ENCODE data around the gene LINC01488. TPM values are rescaled to one million over a fixed set of nuclear protein-coding genes. Genes with fewer than 3 reads are reported as not detected.

Gene LINC01488
- total RNA-seq, 2 experiments from 2014 or later = not detected

DNA sequence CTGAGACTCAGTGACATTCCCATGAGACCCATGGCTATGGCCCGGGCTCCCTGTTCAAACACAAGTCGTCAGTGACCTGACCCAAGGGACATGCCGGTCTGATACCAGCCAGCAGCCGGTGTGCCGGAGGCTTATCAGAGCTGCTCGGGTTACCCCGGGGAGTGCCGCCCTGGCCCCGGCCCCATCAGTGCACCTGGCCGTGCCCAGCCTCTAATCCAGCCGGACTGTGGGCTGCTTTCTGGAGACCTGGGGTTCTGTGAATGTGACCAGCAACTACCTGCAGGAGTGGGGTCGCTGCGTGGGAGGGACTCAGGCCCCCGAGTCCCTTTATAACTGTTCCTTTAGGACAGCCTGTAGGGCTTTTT, 52.7 kb downstream of the LINC01488 start:
- Mint-ChIP-seq H3K4me3 (no peak overlapping the region), H3K36me3 (ENCODE audit: low read depth) (no peaks in the 10 kb centered on the region), H3K27me3 (peaks cover 19% of the 10 kb centered on the region), H3K27ac (no peak overlapping the region), H3K4me1 (ENCODE audit: low read depth) (no peaks in the 10 kb centered on the region), H3K9me3 (no peaks in the 10 kb centered on the region)
- no peak overlapping the region for H3K27ac ChIP-seq (ENCODE audit: low read depth in 1 of 2, low read length in 2 of 2)
- H3K36me3 ChIP-seq (ENCODE audit: insufficient read depth, low read length) = no peaks in the 10 kb centered on the region
- TF ChIP-seq CTCF (IDR thresholded peaks at IDR 0.05) = no peak
- ChIA-PET POLR2A (no interaction called here), CTCF (no interaction called here)
- H3K4me1 ChIP-seq (ENCODE audit: insufficient read depth, low read length) = no peaks in the 10 kb centered on the region
- H3K27me3 ChIP-seq (ENCODE audit: control insufficient read depth in 1 of 2, insufficient read depth in 2 of 2, low read length in 2 of 2) = peaks cover 0 to 3% of the 10 kb centered on the region in 2 experiments
- DNase-seq (no peak), ATAC-seq (ENCODE audit: poor library complexity) (no peak)
- H3K4me3 ChIP-seq (ENCODE audit: low read length) = no peak overlapping the region
- no peaks in the 10 kb centered on the region for H3K9me3 ChIP-seq (ENCODE audit: control insufficient read depth in 1 of 2, insufficient read depth in 1 of 2, low read length in 2 of 2)
- intact Hi-C loops (cut with DNase I, micrococcal nuclease) = no loop called here

- Mint-ChIP-seq H3K27me3 (peaks cover 5% of the 10 kb centered on the region), H3K9me3 (no peaks in the 10 kb centered on the region), H3K36me3 (ENCODE audit: low read depth) (no peaks in the 10 kb centered on the region), H3K27ac (no peak overlapping the region), H3K4me3 (no peak overlapping the region), H3K4me1 (ENCODE audit: low read depth) (no peaks in the 10 kb centered on the region)
- no peaks in the 10 kb centered on the region for H3K9me3 ChIP-seq (ENCODE audit: control insufficient read depth in 1 of 2, insufficient read depth in 1 of 2, low read length in 2 of 2)
- TF ChIP-seq CTCF (IDR thresholded peaks at IDR 0.05) = no peak
- H3K27me3 ChIP-seq (ENCODE audit: control insufficient read depth in 1 of 2, insufficient read depth in 2 of 2, low read length in 2 of 2) = peaks cover 0 to 3% of the 10 kb centered on the region in 2 experiments
- H3K4me3 ChIP-seq (ENCODE audit: low read length) = no peak overlapping the region
- CTCF ChIA-PET = no interaction called here
- ATAC-seq (ENCODE audit: poor library complexity) = no peak
- peaks cover 7% of the 10 kb centered on the region for H3K4me1 ChIP-seq (ENCODE audit: insufficient read depth, low read length)
- H3K36me3 ChIP-seq (ENCODE audit: insufficient read depth, low read length) = no peaks in the 10 kb centered on the region
- H3K27ac ChIP-seq (ENCODE audit: low read depth in 1 of 2, low read length in 2 of 2) = no peak overlapping the region
- intact Hi-C loops (cut with DNase I, micrococcal nuclease) = no loop called here
- peak in 1 of 14 experiments; percentile 1 for DNase-seq
- POLR2A ChIA-PET = no interaction called here
These were observed 54.4 kb downstream of the LINC01488 start for GRCh38 chr11:69535908-69536307.

DNA sequence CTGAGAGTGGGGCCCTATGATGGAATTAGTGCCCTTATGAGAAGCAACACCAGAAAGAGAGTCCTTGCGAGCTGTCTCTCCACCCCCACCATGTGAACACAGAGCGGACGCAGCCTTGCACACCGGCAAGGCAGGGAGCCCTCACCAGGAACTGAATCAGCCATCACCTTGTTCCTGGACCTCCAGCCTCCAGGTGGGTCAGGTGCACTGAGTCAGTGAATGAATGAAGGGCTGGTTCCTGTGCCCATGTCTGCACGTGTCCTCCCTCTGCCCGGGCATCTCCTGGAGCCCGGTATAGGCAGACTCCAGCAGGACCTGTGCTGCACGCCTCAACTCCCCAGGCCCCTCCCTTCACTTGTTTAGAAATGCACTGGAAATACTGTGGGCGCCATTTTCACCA, 54.9 kb downstream of the LINC01488 start:
- POLR2A ChIA-PET = no interaction called here
- no peak overlapping the region for H3K4me3 Mint-ChIP-seq
- CTCF ChIA-PET = no interaction called here

More for the DNA sequence above, 54.9 kb downstream of the LINC01488 start:
- peaks cover 5% of the 10 kb centered on the region for H3K27me3 Mint-ChIP-seq
- H3K27ac Mint-ChIP-seq = no peak overlapping the region
- Histone ChIP-seq H3K4me3 (ENCODE audit: low read length) (no peak overlapping the region), H3K36me3 (ENCODE audit: insufficient read depth, low read length) (no peaks in the 10 kb centered on the region), H3K27me3 (ENCODE audit: control insufficient read depth in 1 of 2, insufficient read depth in 2 of 2, low read length in 2 of 2) (peaks cover 0 to 3% of the 10 kb centered on the region in 2 experiments), H3K9me3 (ENCODE audit: control insufficient read depth in 1 of 2, insufficient read depth in 1 of 2, low read length in 2 of 2) (no peaks in the 10 kb centered on the region), H3K27ac (ENCODE audit: low read depth in 1 of 2, low read length in 2 of 2) (no peak overlapping the region), H3K4me1 (ENCODE audit: insufficient read depth, low read length) (peaks cover 7% of the 10 kb centered on the region)
- no peak for TF ChIP-seq CTCF (IDR thresholded peaks at IDR 0.05)
- intact Hi-C loops (cut with DNase I, micrococcal nuclease) = no loop called here
- ATAC-seq (ENCODE audit: poor library complexity) (no peak), DNase-seq (no peak)
- H3K36me3 Mint-ChIP-seq (ENCODE audit: low read depth) = no peaks in the 10 kb centered on the region
- no peaks in the 10 kb centered on the region for H3K4me1 Mint-ChIP-seq (ENCODE audit: low read depth)
- H3K9me3 Mint-ChIP-seq = no peaks in the 10 kb centered on the region

All from CD4-positive, alpha-beta T cell (primary cell).